H1 (cell line): Measurements from ENCODE around the gene FBN3. TPM values are rescaled to one million over a fixed set of nuclear protein-coding genes. Genes with fewer than 3 reads are reported as not detected.
A peak's percentile ranks its signal among the peaks of the same experiment; 100 is the strongest.

Source experiments
- CTCF ChIA-PET: fragments of 300-600 bp; sonication (Branson Sonifier 250); formaldehyde crosslinking; loops from one replicate; lab custom pipeline; 2021; ENCODE audit not compliant: partially characterized antibody; lab: Charles Lee
- POLR2A ChIA-PET: fragments of 300-600 bp; sonication (Branson Sonifier 250); formaldehyde crosslinking; loops from one replicate; lab custom pipeline; 2021; ENCODE audit warnings: inconsistent platforms; ENCODE audit not compliant: partially characterized antibody; lab: Charles Lee
- DNase-seq, 2 experiments: peaks; one replicate each; pipeline versions ENCODE4 v3.0.0 to v3.0.0-alpha.2; 2010 to 2022; ENCODE audit warnings: low spot score in 2 of 2, low read depth in 1 of 2, mixed read lengths in 1 of 2
- FAIRE-seq: peaks from 2 replicates; lab custom pipeline; 2011; peaks lifted over from hg19 to GRCh38; lab: Jason Lieb, UNC
- H2AFZ ChIP-seq: 2 replicates; pipeline ENCODE4 v1.8.1; 2012; ENCODE audit warnings: low read length, inconsistent platforms
- H2AK5ac ChIP-seq: 2 replicates; pipeline ENCODE4 v1.6.1; 2013; ENCODE audit warnings: low read depth, low read length
- H2BK120ac ChIP-seq: replicated peaks from 2 replicates; pipeline ENCODE3; 2013; ENCODE audit warnings: low read depth, low read length, inconsistent platforms
- H2BK12ac ChIP-seq: 2 replicates; pipeline ENCODE4 v1.6.1; 2013; ENCODE audit warnings: low read depth, low read length
- H2BK15ac ChIP-seq: 2 replicates; pipeline ENCODE4 v1.6.1; 2013; ENCODE audit warnings: low read length
- H2BK20ac ChIP-seq: 2 replicates; pipeline ENCODE4 v1.6.1; 2013; ENCODE audit warnings: low read length
- H2BK5ac ChIP-seq: 2 replicates; pipeline ENCODE4 v1.6.1; 2013; ENCODE audit warnings: low read depth, low read length
- H3K14ac ChIP-seq: 2 replicates; pipeline ENCODE4 v1.6.1; 2013; ENCODE audit warnings: inconsistent platforms; ENCODE audit not compliant: insufficient read length
- H3K18ac ChIP-seq: 2 replicates; pipeline ENCODE4 v1.6.1; 2013; ENCODE audit warnings: low read length; ENCODE audit errors: extremely low read depth
- H3K23ac ChIP-seq: 2 replicates; pipeline ENCODE4 v1.6.1; 2013; ENCODE audit warnings: inconsistent platforms; ENCODE audit not compliant: insufficient read length
- H3K23me2 ChIP-seq: 2 replicates; pipeline ENCODE4 v1.6.1; 2013; ENCODE audit warnings: low read depth, low read length
- H3K27ac ChIP-seq: 2 replicates; pipeline ENCODE4 v1.6.1; 2011; ENCODE audit warnings: low read depth, low read length, inconsistent platforms
- H3K27me3 ChIP-seq, 4 experiments: replicated peaks in 1 of 4; 1 replicate in 1 of 4; 2 replicates in 3 of 4; pipeline versions ENCODE4 v1.6.1 to v1.8.1; 2011 to 2013; ENCODE audit warnings: low read length in 3 of 4, mild to moderate bottlenecking in 3 of 4, inconsistent platforms in 2 of 4, mixed read lengths in 2 of 4, moderate library complexity in 1 of 4; ENCODE audit not compliant: control insufficient read depth in 3 of 4, insufficient read depth in 3 of 4; ENCODE audit errors: extremely low read depth in 1 of 4
- H3K36me3 ChIP-seq, 4 experiments: 2 replicates each; pipeline versions ENCODE4 v1.6.1 to v1.8.1; 2011 to 2013; ENCODE audit warnings: mild to moderate bottlenecking in 4 of 4, low read length in 3 of 4, moderate library complexity in 2 of 4, control low read depth in 1 of 4, inconsistent platforms in 1 of 4; ENCODE audit not compliant: insufficient read depth in 4 of 4, control insufficient read depth in 2 of 4
- H3K4ac ChIP-seq: replicated peaks from 2 replicates; pipeline ENCODE3; 2013; ENCODE audit warnings: low read length, low read depth, mixed read lengths, inconsistent platforms; ENCODE audit not compliant: insufficient read length
- H3K4me1 ChIP-seq, 4 experiments: replicated peaks in 1 of 4; 1 replicate in 1 of 4; 2 replicates in 3 of 4; pipeline versions ENCODE4 v1.6.1 to v1.8.1; 2011 to 2013; ENCODE audit warnings: low read length in 3 of 4, inconsistent platforms in 2 of 4, mixed read lengths in 1 of 4; ENCODE audit not compliant: insufficient read depth in 4 of 4, control insufficient read depth in 3 of 4
- H3K4me2 ChIP-seq, 2 experiments: 2 replicates each; pipeline versions ENCODE4 v1.6.1 to v1.8.1; 2011 to 2013; ENCODE audit warnings: low read depth in 2 of 2, low read length in 2 of 2, control low read depth in 1 of 2, inconsistent platforms in 1 of 2, mild to moderate bottlenecking in 1 of 2; ENCODE audit not compliant: insufficient read depth in 1 of 2
- H3K4me3 ChIP-seq, 4 experiments: fragments of 200-600, 300-600 bp in 1 of 4; sonication (generic), shearing (Covaris generic), sonication (Bioruptor Twin) in 1 of 4; 2 replicates each; pipeline versions ENCODE4 v1.5.1 to v1.8.1; 2011 to 2016; ENCODE audit warnings: low read length in 4 of 4, low read depth in 3 of 4, control low read depth in 2 of 4, inconsistent platforms in 2 of 4, mild to moderate bottlenecking in 2 of 4, mixed read lengths in 1 of 4, moderate library complexity in 1 of 4; ENCODE audit not compliant: insufficient read depth in 2 of 4; ENCODE audit errors: extremely low read depth in 1 of 4
- H3K56ac ChIP-seq: replicated peaks from 2 replicates; pipeline ENCODE3; 2013; ENCODE audit warnings: low read depth, mild to moderate bottlenecking, mixed read lengths, low read length, inconsistent platforms; ENCODE audit not compliant: insufficient read length
- H3K79me1 ChIP-seq: 2 replicates; pipeline ENCODE4 v1.6.1; 2013; ENCODE audit warnings: low read depth, low read length, control low read depth
- H3K79me2 ChIP-seq, 2 experiments: 2 replicates each; pipeline versions ENCODE4 v1.6.1 to v1.8.1; 2012 to 2013; ENCODE audit warnings: low read length in 2 of 2, mild to moderate bottlenecking in 2 of 2, inconsistent platforms in 1 of 2; ENCODE audit not compliant: insufficient read depth in 2 of 2, control insufficient read depth in 1 of 2
- H3K9ac ChIP-seq, 4 experiments: replicated peaks in 1 of 4; 1 replicate in 1 of 4; 2 replicates in 3 of 4; pipeline versions ENCODE4 v1.6.1 to v1.8.1; 2011 to 2013; ENCODE audit warnings: low read depth in 3 of 4, low read length in 3 of 4, control low read depth in 2 of 4, mild to moderate bottlenecking in 2 of 4, moderate library complexity in 2 of 4, inconsistent platforms in 1 of 4; ENCODE audit errors: extremely low read depth in 1 of 4
- H3K9me3 ChIP-seq, 2 experiments: 2 replicates each; pipeline versions ENCODE4 v1.6.1 to v1.8.1; 2012 to 2013; ENCODE audit warnings: mild to moderate bottlenecking in 2 of 2, moderate library complexity in 2 of 2, control low read depth in 1 of 2, inconsistent platforms in 1 of 2, low read depth in 1 of 2, low read length in 1 of 2, mixed read lengths in 1 of 2; ENCODE audit not compliant: insufficient read depth in 2 of 2
- H4K20me1 ChIP-seq, 2 experiments: replicated peaks in 1 of 2; 2 replicates each; pipeline versions ENCODE3 to v1.8.1; 2011 to 2013; ENCODE audit warnings: inconsistent platforms in 2 of 2, low read length in 2 of 2, mild to moderate bottlenecking in 1 of 2; ENCODE audit not compliant: insufficient read depth in 2 of 2, control insufficient read depth in 1 of 2
- H4K5ac ChIP-seq: 2 replicates; pipeline ENCODE4 v1.6.1; 2013; ENCODE audit warnings: low read length, low read depth, mixed read lengths, inconsistent platforms; ENCODE audit not compliant: insufficient read length
- H4K8ac ChIP-seq: 2 replicates; pipeline ENCODE4 v1.8.0; 2013; ENCODE audit warnings: mild to moderate bottlenecking, moderate library complexity, low read length, inconsistent platforms; ENCODE audit not compliant: insufficient read depth; ENCODE audit errors: extremely low read depth
- H4K91ac ChIP-seq: replicated peaks from 2 replicates; pipeline ENCODE3; 2013; ENCODE audit warnings: low read length, mixed read lengths, inconsistent platforms; ENCODE audit not compliant: insufficient read length
- BACH1 ChIP-seq: IDR thresholded peaks from 2 replicates; pipeline ENCODE4 v1.6.1; 2012; ENCODE audit warnings: low read length, improper control_type of control experiment
- CREB1 ChIP-seq: IDR thresholded peaks from 2 replicates; pipeline ENCODE4 v1.6.1; 2012; ENCODE audit warnings: inconsistent platforms
- CTBP2 ChIP-seq: IDR thresholded peaks from 2 replicates; pipeline ENCODE4 v1.7.0; 2011; ENCODE audit warnings: borderline replicate concordance, mild to moderate bottlenecking, moderate library complexity, mixed read lengths, low read length; ENCODE audit not compliant: insufficient read depth, insufficient read length
- FOSL1 ChIP-seq: IDR thresholded peaks from 2 replicates; pipeline ENCODE4 v1.6.1; 2011; ENCODE audit warnings: mild to moderate bottlenecking, low read depth, low read length, moderate library complexity; ENCODE audit not compliant: insufficient read depth
- HDAC2 ChIP-seq, 2 experiments: fragments of 300-600 bp in 1 of 2; sonication (generic) in 1 of 2; IDR thresholded peaks; 2 replicates each; pipeline ENCODE4 v1.6.1; 2011 to 2012; ENCODE audit warnings: low read depth in 2 of 2, low read length in 2 of 2, mild to moderate bottlenecking in 2 of 2, moderate library complexity in 2 of 2, borderline replicate concordance in 1 of 2, inconsistent platforms in 1 of 2
- KDM4A ChIP-seq: IDR thresholded peaks from one replicate; pipeline ENCODE4 v1.7.1; 2012; ENCODE audit warnings: low read depth, mild to moderate bottlenecking, moderate library complexity, low read length, inconsistent platforms; ENCODE audit not compliant: severe bottlenecking
- NANOG ChIP-seq: IDR thresholded peaks from 2 replicates; pipeline ENCODE4 v1.6.1; 2011; ENCODE audit warnings: low read length, low read depth, mild to moderate bottlenecking, inconsistent platforms; ENCODE audit not compliant: insufficient read depth, poor library complexity, severe bottlenecking
- PHF8 ChIP-seq: fragments of 200-600 bp; sonication (generic); conservative IDR thresholded peaks from 2 replicates; pipeline ENCODE4 v1.7.1; 2012; ENCODE audit warnings: low read depth, mild to moderate bottlenecking, inconsistent platforms, low read length, moderate library complexity
- POLR2A ChIP-seq, 2 experiments: IDR thresholded peaks; 1 replicate in 1 of 2; 2 replicates in 1 of 2; pipeline ENCODE4 v1.6.1; 2011; ENCODE audit warnings: low read depth in 2 of 2, low read length in 2 of 2, mild to moderate bottlenecking in 2 of 2; ENCODE audit errors: control extremely low read depth in 1 of 2
- RNF2 ChIP-seq: fragments of 200-900, 300-1000 bp; sonication (generic); IDR thresholded peaks from 2 replicates; pipeline ENCODE4 v1.7.1; 2016; ENCODE audit warnings: borderline replicate concordance, low read depth, mild to moderate bottlenecking, antibody characterized with exemption, low read length; ENCODE audit not compliant: poor library complexity, severe bottlenecking; ENCODE audit errors: missing control alignments
- SAP30 ChIP-seq: fragments of 300-600 bp; sonication (generic); IDR thresholded peaks from 2 replicates; pipeline ENCODE4 v1.7.1; 2012; ENCODE audit warnings: low read length, moderate library complexity, mild to moderate bottlenecking, inconsistent platforms; ENCODE audit not compliant: insufficient read depth, insufficient replicate concordance
- SP1 ChIP-seq: IDR thresholded peaks from 2 replicates; pipeline ENCODE4 v1.6.1; 2011; ENCODE audit warnings: low read depth, low read length
- SP2 ChIP-seq: IDR thresholded peaks from 2 replicates; pipeline ENCODE4 v1.6.1; 2012; ENCODE audit warnings: mild to moderate bottlenecking, low read length, inconsistent platforms
- TCF12 ChIP-seq: IDR thresholded peaks from 2 replicates; pipeline ENCODE4 v1.6.1; 2011; ENCODE audit warnings: low read depth, mild to moderate bottlenecking, low read length
- WGBS, 2 experiments: shearing (Covaris generic) in 1 of 2; methylation state at CpG; one replicate each; pipeline versions ENCODE4 v1.1.6 to v1.1.7; 2013 to 2015; ENCODE audit warnings: low lambda C conversion rate in 2 of 2, mixed read lengths in 2 of 2, inconsistent platforms in 1 of 2, low coverage in 1 of 2, missing lambda C conversion rate in 1 of 2; ENCODE audit not compliant: insufficient replicate concordance in 2 of 2, insufficient coverage in 1 of 2, insufficient read length in 1 of 2; ENCODE audit errors: extremely low coverage in 1 of 2, missing lambda C conversion rate in 1 of 2; 5-methylcytosine and 5-hydroxymethylcytosine counted together
- polyA plus RNA-seq, 7 experiments: library from polyadenylated mRNA; depleted of rRNA in 3 of 7; stranded (reverse) in 5 of 7; unstranded in 2 of 7; fragments of >200 nt in 5 of 7; fragments of 200-250 nt in 2 of 7; gene quantifications; 1 replicate in 5 of 7; 2 replicates in 1 of 7; 4 replicates in 1 of 7; pipeline versions ENCODE4 v1.2.1 to v1.2.3, GENCODE V29; 2011 to 2013; ENCODE audit warnings: missing spikeins in 2 of 7, mixed read lengths in 2 of 7
- total RNA-seq: library from RNA; stranded (reverse); fragmentation: NEBNext Ultra II Directional; extraction: Animal tissue kit (Norgen Biotek cat#: 25700); gene quantifications from 2 replicates; pipeline ENCODE4 v1.2.1, GENCODE V29; 2021

FBN3 gene
- total and polyA plus RNA-seq, 2 of the 8 experiments (the other 6 are each of a cell fraction or from before 2014, with no cell fraction given) = 37.1 to 38.7 TPM

DNA sequence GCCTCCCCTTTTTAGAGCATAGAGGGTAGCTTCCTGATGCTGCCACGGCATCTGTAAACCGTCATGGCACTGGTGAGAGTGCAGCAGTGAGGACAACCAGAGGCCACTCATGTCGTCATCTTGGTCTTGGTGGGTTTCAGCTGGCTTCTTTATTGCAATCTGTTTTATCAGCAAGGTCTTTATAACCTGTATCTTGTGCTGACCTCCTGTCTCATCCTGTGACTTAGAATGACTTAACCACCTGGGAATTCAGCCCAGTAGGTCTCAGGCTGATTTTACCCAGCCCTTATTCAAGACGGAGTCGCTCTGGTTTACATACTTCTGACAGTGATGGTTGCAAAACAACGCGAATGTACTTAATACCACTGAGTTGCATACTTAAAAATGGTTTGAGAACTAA is 14.4 kb upstream of the FBN3 start:
- no peak overlapping the region for H3K23ac ChIP-seq
- H3K18ac ChIP-seq = no peak overlapping the region; the same call in 1 of the 2 replicates
- H3K23me2 ChIP-seq = no peaks in the 10 kb centered on the region
- no peak overlapping the region for H4K8ac ChIP-seq
- no peak overlapping the region for H2BK15ac ChIP-seq
- no peak overlapping the region for H2AFZ ChIP-seq
- no peak overlapping the region for H3K56ac ChIP-seq
- FAIRE-seq (no peak), DNase-seq (no peak)
- H3K4me3 ChIP-seq = no peak overlapping the region
- H3K9me3 ChIP-seq = no peaks in the 10 kb centered on the region
- ChIA-PET POLR2A (interaction anchor here (1.1 kb wide), 1 partner anchor 40 kb away, joined by 5 read pairs; no protein-coding TSS in a partner anchor), CTCF (interaction anchor here (0.6 to 2.0 kb wide), 8 partner anchors 9 to 90 kb away, joined by 3 to 6 read pairs (median 3); no protein-coding TSS in a partner anchor)
- H3K9ac ChIP-seq = no peak overlapping the region
- H3K14ac ChIP-seq = no peak overlapping the region
- no peaks in the 10 kb centered on the region for H4K20me1 ChIP-seq
- peak overlapping the region; percentile 90; the same call in 1 of the 2 replicates for H2BK12ac ChIP-seq
- H3K4ac ChIP-seq = no peak overlapping the region
- no peak overlapping the region for H2BK120ac ChIP-seq
- H3K36me3 ChIP-seq = no peaks in the 10 kb centered on the region
- peaks cover 0 to 3% (median 0%) of the 10 kb centered on the region in 4 experiments; a peak in 3 of 7 replicates for H3K4me1 ChIP-seq
- H3K4me2 ChIP-seq = no peak overlapping the region
- no peak overlapping the region for H2BK20ac ChIP-seq
- no peak overlapping the region; the same call in 1 of the 2 replicates for H2BK5ac ChIP-seq
- H3K79me1 ChIP-seq = no peaks in the 10 kb centered on the region
- no peaks in the 10 kb centered on the region for H3K27me3 ChIP-seq
- H3K27ac ChIP-seq = no peak overlapping the region
- no peak overlapping the region for H4K5ac ChIP-seq
- no peak overlapping the region for H2AK5ac ChIP-seq
- H3K79me2 ChIP-seq = no peaks in the 10 kb centered on the region
- no peak overlapping the region for H4K91ac ChIP-seq
- 39% methylated on average over 7 of the region's 7 CpGs; no CpG with 5 or more reads in 1 of the 2 experiments for WGBS, 2 experiments
- no peak for TF ChIP-seq SP1
- TF ChIP-seq SAP30 = no peak
- TF ChIP-seq NANOG = no peak
- TF ChIP-seq FOSL1 = no peak
- TF ChIP-seq RNF2 = no peak
- TF ChIP-seq BACH1 = no peak
- TF ChIP-seq CTBP2 = no peak
- no peak for TF ChIP-seq SP2
- TF ChIP-seq CREB1 = no peak
- no peak for TF ChIP-seq HDAC2 (IDR thresholded peaks at IDR 0.05; ENCODE audit: borderline replicate concordance in 1 of 2, low read depth in 2 of 2, low read length in 2 of 2)
- no peak for TF ChIP-seq POLR2A (IDR thresholded peaks at IDR 0.05; ENCODE audit: control extremely low read depth in 1 of 2, low read depth in 2 of 2, low read length in 2 of 2)
- no peak for TF ChIP-seq TCF12
- no peak for TF ChIP-seq PHF8
- TF ChIP-seq KDM4A = no peak
